ENCODE measurements around the gene SPSB3. TPM values are rescaled to one million over a fixed set of nuclear protein-coding genes. Genes with fewer than 3 reads are reported as not detected.

SPSB3 gene
- total and polyA plus RNA-seq, 9 of the 15 experiments (the other 6 are each of a cell fraction or from before 2014, with no cell fraction given), result 0.39 to 37.4 (median 7.1) TPM

DNA sequence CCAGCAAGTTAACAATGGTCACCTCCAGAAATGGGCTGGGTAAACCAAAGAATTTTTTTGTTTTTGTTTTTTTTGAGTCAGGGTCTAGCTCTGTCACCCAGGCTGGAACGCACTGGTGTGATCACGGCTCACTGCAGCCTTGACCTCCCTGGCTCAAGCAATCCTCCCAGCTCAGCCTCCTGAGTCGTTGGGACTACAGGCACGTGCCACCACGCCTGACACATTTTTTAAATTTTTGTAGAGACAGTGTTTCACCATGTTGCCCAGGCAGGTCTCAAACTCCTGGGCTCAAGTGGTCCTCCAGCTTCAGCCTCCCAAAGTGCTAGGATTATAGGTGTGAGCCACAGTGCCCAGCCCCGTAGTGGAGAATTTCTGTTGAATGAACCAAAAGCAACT lies 1.7 kb downstream of the SPSB3 start:
- no peak overlapping the region for H2AFZ ChIP-seq (ENCODE audit: low read depth, low read length)
- intact Hi-C loops (cut with micrococcal nuclease) (loop anchor here (5.0 kb wide), 1 partner anchor 168 kb away; the partner anchor contains the start of genes CRAMP1 and IFT140), in situ Hi-C loops (cut with MboI) (loop anchor here (5.0 kb wide), 1 partner anchor 152 kb away; no protein-coding TSS in a partner anchor)
- DNase-seq (ENCODE audit: extremely low read depth in 1 of 4, low spot score in 3 of 4), result no peak
- no peaks in the 10 kb centered on the region for H3K27me3 ChIP-seq (ENCODE audit: control insufficient read depth in 2 of 2, insufficient read depth in 2 of 2, low read length in 2 of 2)
- no peak overlapping the region for H3K4me3 ChIP-seq
- no peak overlapping the region for H3K9ac ChIP-seq (ENCODE audit: insufficient read depth in 1 of 2, low read depth in 2 of 2, low read length in 2 of 2)
- TF ChIP-seq KAT7 (CRISPR knock-in tag; IDR thresholded peaks at IDR 0.05; ENCODE audit: borderline replicate concordance) (no peak), STAG1 (CRISPR knock-in tag; IDR thresholded peaks at IDR 0.05; ENCODE audit: borderline replicate concordance) (no peak), ARID2 (IDR thresholded peaks at IDR 0.05) (no peak), PHF8 (IDR thresholded peaks at IDR 0.05; ENCODE audit: borderline replicate concordance, low read length) (no peak), TAF15 (IDR thresholded peaks at IDR 0.05; ENCODE audit: low read depth, low read length) (no peak), CXXC5 (CRISPR knock-in tag; IDR thresholded peaks at IDR 0.05) (no peak), ZNF584 (CRISPR knock-in tag; IDR thresholded peaks at IDR 0.05; ENCODE audit: low read depth) (no peak), DIDO1 (tag; IDR thresholded peaks at IDR 0.05; ENCODE audit: low read depth) (no peak), TBP (optimal IDR thresholded peaks at IDR 0.05; ENCODE audit: low read depth, low read length) (no peak), TCF3 (CRISPR knock-in tag; IDR thresholded peaks at IDR 0.05) (no peak), ZNF561 (CRISPR knock-in tag; conservative IDR thresholded peaks at IDR 0.05) (no peak), NRF1 (conservative IDR thresholded peaks at IDR 0.05 in 1 of 2, IDR thresholded peaks at IDR 0.05 in 1 of 2) (no peak)
- TF ChIP-seq, protein P1, sequence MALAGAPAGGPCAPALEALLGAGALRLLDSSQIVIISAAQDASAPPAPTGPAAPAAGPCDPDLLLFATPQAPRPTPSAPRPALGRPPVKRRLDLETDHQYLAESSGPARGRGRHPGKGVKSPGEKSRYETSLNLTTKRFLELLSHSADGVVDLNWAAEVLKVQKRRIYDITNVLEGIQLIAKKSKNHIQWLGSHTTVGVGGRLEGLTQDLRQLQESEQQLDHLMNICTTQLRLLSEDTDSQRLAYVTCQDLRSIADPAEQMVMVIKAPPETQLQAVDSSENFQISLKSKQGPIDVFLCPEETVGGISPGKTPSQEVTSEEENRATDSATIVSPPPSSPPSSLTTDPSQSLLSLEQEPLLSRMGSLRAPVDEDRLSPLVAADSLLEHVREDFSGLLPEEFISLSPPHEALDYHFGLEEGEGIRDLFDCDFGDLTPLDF (CRISPR knock-in tag; IDR thresholded peaks at IDR 0.05), result no peak
- TF ChIP-seq, protein P2, sequence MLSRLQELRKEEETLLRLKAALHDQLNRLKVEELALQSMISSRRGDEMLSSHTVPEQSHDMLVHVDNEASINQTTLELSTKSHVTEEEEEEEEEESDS (CRISPR knock-in tag; IDR thresholded peaks at IDR 0.05), result no peak
- TF ChIP-seq, protein P3, sequence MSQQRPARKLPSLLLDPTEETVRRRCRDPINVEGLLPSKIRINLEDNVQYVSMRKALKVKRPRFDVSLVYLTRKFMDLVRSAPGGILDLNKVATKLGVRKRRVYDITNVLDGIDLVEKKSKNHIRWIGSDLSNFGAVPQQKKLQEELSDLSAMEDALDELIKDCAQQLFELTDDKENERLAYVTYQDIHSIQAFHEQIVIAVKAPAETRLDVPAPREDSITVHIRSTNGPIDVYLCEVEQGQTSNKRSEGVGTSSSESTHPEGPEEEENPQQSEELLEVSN (IDR thresholded peaks at IDR 0.05; ENCODE audit: borderline replicate concordance in 1 of 2, extremely low read depth in 1 of 2, insufficient read depth in 1 of 2, insufficient read length in 1 of 2, low read depth in 1 of 2, low read length in 1 of 2, poor library complexity in 1 of 2, severe bottlenecking in 1 of 2), result no peak
- TF ChIP-seq, protein P4, sequence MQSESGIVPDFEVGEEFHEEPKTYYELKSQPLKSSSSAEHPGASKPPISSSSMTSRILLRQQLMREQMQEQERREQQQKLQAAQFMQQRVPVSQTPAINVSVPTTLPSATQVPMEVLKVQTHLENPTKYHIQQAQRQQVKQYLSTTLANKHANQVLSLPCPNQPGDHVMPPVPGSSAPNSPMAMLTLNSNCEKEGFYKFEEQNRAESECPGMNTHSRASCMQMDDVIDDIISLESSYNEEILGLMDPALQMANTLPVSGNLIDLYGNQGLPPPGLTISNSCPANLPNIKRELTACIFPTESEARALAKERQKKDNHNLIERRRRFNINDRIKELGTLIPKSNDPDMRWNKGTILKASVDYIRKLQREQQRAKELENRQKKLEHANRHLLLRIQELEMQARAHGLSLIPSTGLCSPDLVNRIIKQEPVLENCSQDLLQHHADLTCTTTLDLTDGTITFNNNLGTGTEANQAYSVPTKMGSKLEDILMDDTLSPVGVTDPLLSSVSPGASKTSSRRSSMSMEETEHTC (IDR thresholded peaks at IDR 0.05), result no peak
- no peak overlapping the region for H3K4me2 ChIP-seq (ENCODE audit: insufficient read depth, low read length)
- ATAC-seq, result no peak
- ChIA-PET CTCF (ENCODE audit: low intra/inter-chr PET ratio) (no interaction called here), POLR2A (interaction anchor here (0.6 to 1.4 kb wide), 3 partner anchors 13 to 155 kb away, joined by 3 read pairs; partner anchors contain the start of gene IGFALS)
- peaks cover 37% of the 10 kb centered on the region for H3K79me2 ChIP-seq (ENCODE audit: control insufficient read depth, insufficient read depth, low read length)
- WGBS (ENCODE audit: insufficient coverage, low coverage, missing lambda C conversion rate), result 82% methylated on average over 6 of the region's 6 CpGs
- peaks cover 52% of the 10 kb centered on the region; the same call in 2 of the 3 replicates for H3K36me3 ChIP-seq (ENCODE audit: control insufficient read depth, insufficient read depth, low read length)
- no peaks in the 10 kb centered on the region for H3K9me1 ChIP-seq (ENCODE audit: control insufficient read depth, insufficient read depth, low read length)
- no peak overlapping the region for H3K27ac ChIP-seq (ENCODE audit: extremely low read depth, low read depth, low read length)
- H4K20me1 ChIP-seq (replicated peaks; ENCODE audit: control insufficient read depth, insufficient read depth, low read length), result peaks cover 3% of the 10 kb centered on the region; the same call in 1 of the 2 replicates
- H3K4me1 ChIP-seq (replicated peaks in 1 of 2; ENCODE audit: control insufficient read depth in 2 of 2, insufficient read depth in 2 of 2, low read length in 2 of 2), result peaks cover 4 to 85% of the 10 kb centered on the region in 2 experiments; a peak in 3 of 5 replicates
- TSS peak; percentile 50 for BruUV-seq (replicated peaks)
- no peak for FAIRE-seq
- H3K9me3 ChIP-seq (replicated peaks; ENCODE audit: control insufficient read depth, insufficient read depth, low read depth, low read length), result no peaks in the 10 kb centered on the region

Data from K562 (cell line).